OCI-LY3 (cell line): ENCODE results near the gene VCP.

Experiments
- H2AFZ ChIP-seq: fragments of 200-600, 300-600 bp; shearing (Covaris generic); 2 replicates; pipeline ENCODE4 v1.6.0; 2014; ENCODE audit warnings: antibody characterized with exemption, low read depth, low read length
- H3K27ac ChIP-seq: fragments of 200-600, 300-600 bp; sonication (generic); 2 replicates; pipeline ENCODE4 v1.5.1; 2014; ENCODE audit warnings: mild to moderate bottlenecking, low read length, moderate library complexity, mixed read lengths
- H3K27me3 ChIP-seq: fragments of 200-600, 300-600 bp; sonication (generic); 2 replicates; pipeline ENCODE4 v1.6.1; 2014; ENCODE audit warnings: low read depth, low read length, mixed read lengths
- H3K36me3 ChIP-seq: fragments of 200-600, 300-600 bp; sonication (generic); replicated peaks from 2 replicates; pipeline ENCODE3; 2014; ENCODE audit warnings: low read depth, low read length, mixed read lengths
- H3K4me1 ChIP-seq: fragments of 300-600, 200-600 bp; sonication (generic); 2 replicates; pipeline ENCODE4 v1.6.1; 2014; ENCODE audit warnings: low read length, mixed read lengths
- H3K4me2 ChIP-seq: fragments of 200-600, 300-600 bp; sonication (generic); 2 replicates; pipeline ENCODE4 v1.6.1; 2014; ENCODE audit warnings: low read length, mixed read lengths
- H3K4me3 ChIP-seq: fragments of 300-600, 200-600 bp; sonication (generic); 2 replicates; pipeline ENCODE4 v1.5.1; 2014; ENCODE audit warnings: antibody characterized with exemption, mild to moderate bottlenecking, low read length, moderate library complexity
- H3K79me2 ChIP-seq: fragments of 300-600, 200-600 bp; shearing (Covaris generic); 2 replicates; pipeline ENCODE4 v1.6.1; 2014; ENCODE audit warnings: mild to moderate bottlenecking, low read length, mixed read lengths
- H3K9ac ChIP-seq: fragments of 300-600, 200-600 bp; shearing (Covaris generic); 2 replicates; pipeline ENCODE4 v1.6.0; 2014; ENCODE audit warnings: mild to moderate bottlenecking, low read length, moderate library complexity
- H3K9me3 ChIP-seq: fragments of 200-600, 300-600 bp; shearing (Covaris generic); 2 replicates; pipeline ENCODE4 v1.6.1; 2014; ENCODE audit warnings: low read length, mixed read lengths; ENCODE audit not compliant: insufficient read depth
- H4K20me1 ChIP-seq: fragments of 200-600, 300-600 bp; sonication (generic); 2 replicates; pipeline ENCODE4 v1.6.1; 2016; ENCODE audit warnings: low read length, mixed read lengths; ENCODE audit not compliant: insufficient read depth
- CTCF ChIP-seq: fragments of 200-600, 300-600 bp; sonication (generic); IDR thresholded peaks from 2 replicates; pipeline ENCODE4 v1.5.1; 2014; ENCODE audit warnings: antibody characterized with exemption, low read length, low read depth
- EZH2phosphoT487 ChIP-seq: fragments of 200-600 bp; shearing (Covaris generic); IDR thresholded peaks from 2 replicates; pipeline ENCODE4 v1.6.1; 2018; ENCODE audit warnings: antibody characterized with exemption, mixed run types, low read depth

The VCP gene

GRCh38 chr9:35075358-35075757, 2.9 kb upstream of the VCP start:
- H3K79me2 ChIP-seq: peaks cover 40% of the 10 kb centered on the region
- peaks cover 22% of the 10 kb centered on the region for H3K36me3 ChIP-seq
- H3K4me1 ChIP-seq: peaks cover 28% of the 10 kb centered on the region
- no peak overlapping the region for H3K9ac ChIP-seq
- no peak overlapping the region for H3K27ac ChIP-seq
- no peaks in the 10 kb centered on the region for H3K9me3 ChIP-seq
- no peak overlapping the region for H3K4me2 ChIP-seq
- no peak overlapping the region for H2AFZ ChIP-seq
- no peak for TF ChIP-seq EZH2phosphoT487
- no peak for TF ChIP-seq CTCF
- H4K20me1 ChIP-seq: peaks cover 11% of the 10 kb centered on the region
- H3K4me3 ChIP-seq: no peak overlapping the region
- H3K27me3 ChIP-seq: no peaks in the 10 kb centered on the region

- H3K27me3 ChIP-seq: no peaks in the 10 kb centered on the region
- H3K9me3 ChIP-seq: no peaks in the 10 kb centered on the region
- H3K4me2 ChIP-seq: no peak overlapping the region
- no peak for TF ChIP-seq EZH2phosphoT487
- no peak for TF ChIP-seq CTCF
- H3K9ac ChIP-seq: no peak overlapping the region
- no peak overlapping the region for H3K4me3 ChIP-seq
- no peak overlapping the region for H2AFZ ChIP-seq
- peaks cover 28% of the 10 kb centered on the region for H3K36me3 ChIP-seq
- H3K79me2 ChIP-seq: peaks cover 45% of the 10 kb centered on the region
- no peak overlapping the region for H3K27ac ChIP-seq
- peaks cover 17% of the 10 kb centered on the region for H4K20me1 ChIP-seq
- H3K4me1 ChIP-seq: peaks cover 34% of the 10 kb centered on the region
Observed at GRCh38 chr9:35074791-35075190, 2.4 kb upstream of the VCP start.

GRCh38 chr9:35074141-35074540, 1.7 kb upstream of the VCP start:
- no peak overlapping the region for H3K27ac ChIP-seq
- H4K20me1 ChIP-seq: peaks cover 23% of the 10 kb centered on the region
- TF ChIP-seq EZH2phosphoT487 (no peak), CTCF (no peak)
- H3K36me3 ChIP-seq: peaks cover 32% of the 10 kb centered on the region
- peaks cover 48% of the 10 kb centered on the region for H3K79me2 ChIP-seq
- H3K4me2 ChIP-seq: no peak overlapping the region
- H3K27me3 ChIP-seq: no peaks in the 10 kb centered on the region
- H3K4me1 ChIP-seq: peaks cover 35% of the 10 kb centered on the region
- H3K9ac ChIP-seq: no peak overlapping the region
- H3K9me3 ChIP-seq: no peaks in the 10 kb centered on the region
- H3K4me3 ChIP-seq: no peak overlapping the region
- no peak overlapping the region for H2AFZ ChIP-seq

GRCh38 chr9:35073279-35073612, 821 bp upstream of the VCP start:
- peak overlapping the region; percentile 84 for H3K4me3 ChIP-seq
- peaks cover 30% of the 10 kb centered on the region for H3K4me1 ChIP-seq
- peaks cover 48% of the 10 kb centered on the region for H3K79me2 ChIP-seq
- no peaks in the 10 kb centered on the region for H3K27me3 ChIP-seq
- no peaks in the 10 kb centered on the region for H3K9me3 ChIP-seq
- no peak for TF ChIP-seq CTCF
- TF ChIP-seq EZH2phosphoT487: no peak
- H3K9ac ChIP-seq: peak overlapping the region; percentile 42
- H3K4me2 ChIP-seq: peak overlapping the region; percentile 89
- peak overlapping the region; percentile 56; the same call in 1 of the 2 replicates for H2AFZ ChIP-seq
- peaks cover 40% of the 10 kb centered on the region for H3K36me3 ChIP-seq
- H3K27ac ChIP-seq: peak overlapping the region; percentile 56
- H4K20me1 ChIP-seq: peaks cover 32% of the 10 kb centered on the region
